Mesenchymal stem cell (in vitro differentiated cells and primary cell): ENCODE measurements around the gene CDH19.

Source experiments
- DNase-seq: peaks from one replicate; pipeline ENCODE4 v3.0.0-alpha.2; 2013
- H2AFZ ChIP-seq: one replicate; pipeline ENCODE4 v1.6.1; 2013; ENCODE audit warnings: low read depth, mild to moderate bottlenecking, control low read depth, inconsistent platforms, low read length, moderate library complexity
- H2AK5ac ChIP-seq: 2 replicates; pipeline ENCODE4 v1.6.1; 2013; ENCODE audit warnings: low read length, moderate library complexity, mild to moderate bottlenecking, inconsistent platforms; ENCODE audit not compliant: severe bottlenecking
- H2BK120ac ChIP-seq: one replicate; pipeline ENCODE4 v1.6.1; 2013; ENCODE audit warnings: low read depth, mild to moderate bottlenecking, inconsistent platforms, low read length, moderate library complexity
- H2BK12ac ChIP-seq, 2 experiments: one replicate each; pipeline ENCODE4 v1.6.1; 2013; ENCODE audit warnings: inconsistent platforms in 2 of 2, low read length in 2 of 2, mild to moderate bottlenecking in 2 of 2, moderate library complexity in 2 of 2, control low read depth in 1 of 2
- H2BK15ac ChIP-seq: one replicate; pipeline ENCODE4 v1.6.1; 2013; ENCODE audit warnings: mild to moderate bottlenecking, low read depth, inconsistent platforms; ENCODE audit not compliant: poor library complexity, severe bottlenecking
- H2BK5ac ChIP-seq: 2 replicates; pipeline ENCODE4 v1.6.1; 2013; ENCODE audit warnings: low read depth, mild to moderate bottlenecking, low read length, control low read depth, inconsistent platforms; ENCODE audit not compliant: poor library complexity, severe bottlenecking
- H3K14ac ChIP-seq, 2 experiments: one replicate each; pipeline ENCODE4 v1.6.1; 2013; ENCODE audit warnings: inconsistent platforms in 2 of 2, low read length in 2 of 2, control low read depth in 1 of 2, mild to moderate bottlenecking in 1 of 2, moderate library complexity in 1 of 2
- H3K18ac ChIP-seq, 2 experiments: one replicate each; pipeline ENCODE4 v1.6.1; 2013; ENCODE audit warnings: inconsistent platforms in 2 of 2, low read length in 2 of 2, control low read depth in 1 of 2, low read depth in 1 of 2, mild to moderate bottlenecking in 1 of 2
- H3K23ac ChIP-seq, 2 experiments: one replicate each; pipeline ENCODE4 v1.6.1; 2013; ENCODE audit warnings: inconsistent platforms in 2 of 2, low read length in 2 of 2, mild to moderate bottlenecking in 2 of 2, moderate library complexity in 2 of 2, control low read depth in 1 of 2
- H3K27ac ChIP-seq: 2 replicates; pipeline ENCODE4 v1.5.1; 2013; ENCODE audit warnings: mild to moderate bottlenecking, moderate library complexity, low read length, control low read depth, inconsistent platforms; ENCODE audit not compliant: poor library complexity, severe bottlenecking
- H3K27me3 ChIP-seq, 2 experiments: 2 replicates each; pipeline versions ENCODE4 v1.6.1 to v1.7.0; 2013; ENCODE audit warnings: low read length in 2 of 2, mild to moderate bottlenecking in 2 of 2, moderate library complexity in 2 of 2, control low read depth in 1 of 2, inconsistent platforms in 1 of 2; ENCODE audit not compliant: control insufficient read depth in 1 of 2, insufficient read depth in 1 of 2
- H3K36me3 ChIP-seq, 2 experiments: 2 replicates each; pipeline versions ENCODE4 v1.6.1 to v1.7.0; 2013; ENCODE audit warnings: low read length in 2 of 2, control low read depth in 1 of 2, inconsistent platforms in 1 of 2, low read depth in 1 of 2, mild to moderate bottlenecking in 1 of 2; ENCODE audit not compliant: insufficient read depth in 2 of 2, control insufficient read depth in 1 of 2
- H3K4ac ChIP-seq, 2 experiments: one replicate each; pipeline ENCODE4 v1.6.1; 2013; ENCODE audit warnings: inconsistent platforms in 2 of 2, low read length in 2 of 2, mild to moderate bottlenecking in 2 of 2, moderate library complexity in 2 of 2, control low read depth in 1 of 2, low read depth in 1 of 2
- H3K4me1 ChIP-seq: 2 replicates; pipeline ENCODE4 v1.6.1; 2013; ENCODE audit warnings: low read depth, low read length, control low read depth; ENCODE audit not compliant: control insufficient read depth, insufficient read depth
- H3K4me2 ChIP-seq: 2 replicates; pipeline ENCODE4 v1.6.1; 2013; ENCODE audit warnings: low read length, mild to moderate bottlenecking, inconsistent platforms; ENCODE audit not compliant: poor library complexity, severe bottlenecking
- H3K4me3 ChIP-seq, 2 experiments: 2 replicates each; pipeline versions ENCODE4 v1.5.1 to v1.7.0; 2013; ENCODE audit warnings: low read length in 2 of 2, mild to moderate bottlenecking in 2 of 2, control low read depth in 1 of 2, low read depth in 1 of 2; ENCODE audit not compliant: insufficient read depth in 1 of 2
- H3K79me1 ChIP-seq: replicated peaks from 2 replicates; pipeline ENCODE4 v1.6.1; 2013; ENCODE audit warnings: mild to moderate bottlenecking, control low read depth, low read length, inconsistent platforms; ENCODE audit not compliant: poor library complexity, severe bottlenecking
- H3K9ac ChIP-seq: 2 replicates; pipeline ENCODE4 v1.7.0; 2013; ENCODE audit warnings: mild to moderate bottlenecking, low read length, moderate library complexity
- H3K9me3 ChIP-seq: 2 replicates; pipeline ENCODE4 v1.7.0; 2013; ENCODE audit warnings: mild to moderate bottlenecking, low read length; ENCODE audit not compliant: control insufficient read depth
- H4K8ac ChIP-seq: one replicate; pipeline ENCODE4 v1.6.1; 2013; ENCODE audit warnings: inconsistent platforms, mild to moderate bottlenecking, low read length, moderate library complexity
- H4K91ac ChIP-seq: one replicate; pipeline ENCODE4 v1.6.1; 2013; ENCODE audit warnings: mild to moderate bottlenecking, low read length, inconsistent platforms
- WGBS: methylation state at CpG from one replicate; pipeline ENCODE4 v1.1.7; 2013; ENCODE audit warnings: mixed read lengths; 5-methylcytosine and 5-hydroxymethylcytosine counted together

CDH19 gene

DNA sequence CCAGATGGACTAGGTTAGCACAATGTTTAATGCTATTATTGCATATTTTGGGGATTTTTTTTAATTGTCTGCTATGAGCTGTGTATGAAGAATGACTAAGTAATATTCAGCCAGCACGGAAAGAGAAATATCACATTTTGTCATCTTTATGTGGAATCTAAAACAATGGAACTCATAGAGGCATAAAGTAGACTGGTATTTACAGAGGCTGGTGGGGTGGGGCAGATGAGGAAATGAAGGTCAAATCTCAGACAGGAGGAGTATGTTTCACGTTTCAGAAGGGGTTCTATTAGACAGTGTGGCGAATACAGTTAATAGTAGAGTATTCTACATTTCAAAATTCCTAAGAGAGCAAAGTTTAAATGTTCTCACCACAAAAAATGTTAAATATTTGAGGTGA lies 4.7 kb downstream of the CDH19 start:
- no peak overlapping the region for H4K8ac ChIP-seq
- H3K4me2 ChIP-seq, result no peak overlapping the region
- H3K36me3 ChIP-seq, result no peaks in the 10 kb centered on the region
- H2BK5ac ChIP-seq, result no peak overlapping the region
- no peak overlapping the region for H2BK12ac ChIP-seq
- H3K9ac ChIP-seq, result no peak overlapping the region
- no peak for DNase-seq
- peaks cover 6% of the 10 kb centered on the region for H3K9me3 ChIP-seq
- H3K79me1 ChIP-seq, result no peaks in the 10 kb centered on the region
- H3K14ac ChIP-seq, result no peak overlapping the region
- no peaks in the 10 kb centered on the region for H3K27me3 ChIP-seq
- H2BK120ac ChIP-seq, result no peak overlapping the region
- no peak overlapping the region for H3K18ac ChIP-seq
- no peak overlapping the region for H3K4me3 ChIP-seq
- H2AK5ac ChIP-seq, result no peak overlapping the region
- H2AFZ ChIP-seq, result no peak overlapping the region
- H3K4ac ChIP-seq, result no peak overlapping the region
- no peak overlapping the region for H4K91ac ChIP-seq
- no peak overlapping the region for H2BK15ac ChIP-seq
- H3K23ac ChIP-seq, result no peak overlapping the region
- H3K4me1 ChIP-seq, result no peaks in the 10 kb centered on the region
- peak overlapping the region; percentile 1 for H3K27ac ChIP-seq
- 100% methylated on average over 1 of the region's 3 CpGs for WGBS

GRCh38 chr18:66587430-66587829 lies 16.5 kb downstream of the CDH19 start:
- 95% methylated on average over 3 of the region's 4 CpGs for WGBS
- Histone ChIP-seq H2BK15ac (no peak overlapping the region), H3K9me3 (no peaks in the 10 kb centered on the region), H3K4me1 (no peaks in the 10 kb centered on the region), H2BK12ac (no peak overlapping the region), H3K4ac (no peak overlapping the region), H2BK5ac (no peak overlapping the region), H2AFZ (no peak overlapping the region), H3K18ac (no peak overlapping the region), H2BK120ac (no peak overlapping the region), H3K23ac (no peak overlapping the region), H3K9ac (no peak overlapping the region), H3K27ac (no peak overlapping the region), H3K4me2 (no peak overlapping the region), H2AK5ac (no peak overlapping the region), H3K27me3 (no peaks in the 10 kb centered on the region), H4K8ac (no peak overlapping the region), H3K36me3 (no peaks in the 10 kb centered on the region), H4K91ac (no peak overlapping the region), H3K4me3 (no peak overlapping the region), H3K14ac (no peak overlapping the region), H3K79me1 (no peaks in the 10 kb centered on the region)
- DNase-seq, result no peak

DNA sequence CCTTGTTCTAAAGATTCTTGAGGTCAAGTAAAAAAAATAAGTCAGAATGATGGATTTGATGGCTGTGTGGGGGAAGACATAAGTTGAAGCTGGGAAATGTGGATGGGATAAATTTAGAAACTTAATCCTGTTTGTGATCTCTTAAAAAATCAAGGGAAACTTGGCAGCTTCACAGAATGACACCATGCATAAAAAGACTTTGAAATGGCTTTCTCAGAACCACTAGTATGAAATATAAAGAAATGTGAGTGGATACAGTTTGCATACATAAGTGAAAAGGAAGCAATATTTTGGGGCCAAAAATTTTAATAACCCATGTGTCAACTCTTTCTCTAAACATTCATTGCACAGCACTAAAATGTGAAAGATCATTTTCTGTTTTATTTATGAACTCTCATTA lies 21.7 kb downstream of the CDH19 start:
- Histone ChIP-seq H3K4ac (no peak overlapping the region), H3K27ac (no peak overlapping the region), H3K4me1 (no peaks in the 10 kb centered on the region), H4K8ac (no peak overlapping the region), H4K91ac (no peak overlapping the region), H3K79me1 (no peaks in the 10 kb centered on the region), H3K9ac (no peak overlapping the region), H3K9me3 (no peaks in the 10 kb centered on the region), H3K14ac (no peak overlapping the region), H2AFZ (no peak overlapping the region), H2BK5ac (no peak overlapping the region), H3K18ac (no peak overlapping the region), H3K4me2 (no peak overlapping the region), H2AK5ac (no peak overlapping the region), H2BK12ac (no peak overlapping the region), H3K36me3 (no peaks in the 10 kb centered on the region), H2BK120ac (no peak overlapping the region), H2BK15ac (no peak overlapping the region), H3K23ac (no peak overlapping the region), H3K27me3 (no peaks in the 10 kb centered on the region), H3K4me3 (no peak overlapping the region)
- DNase-seq, result peak; percentile 3

- no peak overlapping the region for H3K4me2 ChIP-seq
- no peak overlapping the region for H2AK5ac ChIP-seq
- no peak overlapping the region for H2BK15ac ChIP-seq
- no peak overlapping the region for H3K4ac ChIP-seq
- H3K23ac ChIP-seq, result no peak overlapping the region
- H3K36me3 ChIP-seq, result no peaks in the 10 kb centered on the region
- H3K18ac ChIP-seq, result no peak overlapping the region
- H2BK5ac ChIP-seq, result no peak overlapping the region
- no peak overlapping the region for H4K8ac ChIP-seq
- 88% methylated on average over 1 of the region's 2 CpGs for WGBS
- H3K27ac ChIP-seq, result no peak overlapping the region
- H3K4me3 ChIP-seq, result no peak overlapping the region
- DNase-seq, result no peak
- H3K9ac ChIP-seq, result no peak overlapping the region
- no peaks in the 10 kb centered on the region for H3K4me1 ChIP-seq
- no peak overlapping the region for H3K14ac ChIP-seq
- no peak overlapping the region for H4K91ac ChIP-seq
- H2BK12ac ChIP-seq, result no peak overlapping the region
- no peaks in the 10 kb centered on the region for H3K27me3 ChIP-seq
- H2BK120ac ChIP-seq, result no peak overlapping the region
- H2AFZ ChIP-seq, result no peak overlapping the region
- no peaks in the 10 kb centered on the region for H3K9me3 ChIP-seq
- H3K79me1 ChIP-seq, result no peaks in the 10 kb centered on the region
These were observed 28.6 kb downstream of the CDH19 start for GRCh38 chr18:66575263-66575662.
